ENCODE measurements around the gene SLC40A1.

GRCh38 chr2:189623049-189623448 is 42.5 kb upstream of the SLC40A1 start:
- TF ChIP-seq POLR2A (IDR thresholded peaks at IDR 0.05; ENCODE audit: low read depth, low read length), result no peak
- no peak for TF ChIP-seq POLR2AphosphoS5 (IDR thresholded peaks at IDR 0.05; ENCODE audit: low read depth, low read length)
